ENCODE measurements around the gene CLDN34.

CLDN34 gene, protein sequence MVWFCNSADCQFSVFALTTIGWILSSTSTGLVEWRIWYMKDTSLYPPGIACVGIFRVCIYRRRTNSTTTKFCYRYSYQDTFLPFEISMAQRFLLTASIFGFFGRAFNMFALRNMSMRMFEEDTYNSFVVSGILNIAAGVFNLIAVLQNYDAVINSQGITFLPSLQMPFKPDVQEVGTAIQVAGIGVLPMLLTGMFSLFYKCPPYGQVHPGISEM
- 0 reads per million in 2 donors for total RNA-seq

- no peak for DNase-seq
These were observed at the start of gene CLDN34 for GRCh38 chrX:9966775-9967408. CLDN34 (plus strand) TSS chrX:9967358; CDS start chrX:9967358, 0 bp downstream.

GRCh38 chrX:9917861-9918260, 49.3 kb upstream of the CLDN34 start:
- DNase-seq = no peak

GRCh38 chrX:9919632-9920172, 47.5 kb upstream of the CLDN34 start:
- DNase-seq = no peak

- no peak for DNase-seq
These were observed 45.8 kb upstream of the CLDN34 start for GRCh38 chrX:9921407-9921806.

DNA sequence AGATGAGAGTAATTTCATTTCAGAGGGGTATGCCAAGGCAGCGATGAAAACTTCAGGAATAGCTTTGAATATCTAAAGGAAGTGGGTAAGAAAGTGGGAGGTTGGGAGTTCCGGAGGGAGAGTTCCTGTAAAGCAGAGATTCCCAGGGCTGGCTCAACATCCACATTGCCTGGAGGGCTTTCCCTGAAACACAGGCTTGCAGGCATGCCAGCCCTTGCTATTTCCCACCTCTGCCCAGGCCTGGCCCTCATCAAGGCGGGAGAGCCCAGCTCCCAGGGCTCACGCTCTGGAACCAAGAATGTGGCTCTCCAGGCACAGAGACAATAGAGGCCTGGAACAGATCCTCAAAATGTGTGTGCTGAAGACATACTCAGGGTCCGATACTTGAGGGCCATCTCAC, 43.8 kb upstream of the CLDN34 start:
- DNase-seq = no peak

DNA sequence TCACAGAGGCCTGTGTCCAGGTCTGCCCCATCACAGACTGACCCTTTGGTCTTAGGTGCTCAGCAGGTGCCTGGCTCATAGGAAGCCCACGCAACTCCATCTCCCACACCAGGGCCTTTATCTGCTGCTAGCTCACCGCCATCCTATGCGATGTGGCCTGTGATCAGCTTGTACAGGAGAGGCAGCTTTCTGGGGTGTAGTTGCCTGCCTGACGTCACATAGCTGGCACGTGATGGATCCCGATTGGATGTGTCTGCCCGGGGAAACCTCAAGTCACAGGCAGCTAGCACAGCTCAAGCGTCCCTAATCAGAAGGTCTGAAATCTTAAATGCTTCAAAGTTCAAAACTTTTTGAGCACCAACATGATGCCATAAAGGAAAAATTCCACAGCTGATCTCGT, 41.2 kb upstream of the CLDN34 start:
- no peak for DNase-seq

- no peak for DNase-seq
These were observed 39.3 kb upstream of the CLDN34 start for GRCh38 chrX:9927698-9928482.

DNA sequence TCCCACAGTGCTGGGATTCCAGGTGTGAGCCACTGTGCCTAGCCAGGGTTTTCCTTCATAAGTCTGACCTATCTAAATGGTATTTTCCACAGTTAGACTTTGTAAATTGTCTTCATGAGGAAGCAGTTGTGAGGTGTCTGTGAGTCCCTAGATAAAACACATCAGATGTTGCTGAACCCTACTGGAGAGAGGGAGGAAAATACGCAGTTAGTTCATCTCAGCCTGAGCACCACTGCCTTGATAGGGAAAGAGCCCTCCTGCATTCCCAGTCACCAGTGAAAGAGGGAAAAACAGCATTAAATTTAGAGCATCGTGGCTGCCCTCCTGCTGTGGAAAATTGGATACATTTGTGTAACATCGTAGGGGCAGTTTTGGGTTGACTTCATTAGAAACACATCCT, 31.7 kb upstream of the CLDN34 start:
- no peak for DNase-seq

GRCh38 chrX:9937761-9938160, 29.4 kb upstream of the CLDN34 start:
- no peak for DNase-seq

GRCh38 chrX:9938516-9938915, 28.6 kb upstream of the CLDN34 start:
- no peak for DNase-seq

- DNase-seq = no peak
These were observed 26.7 kb upstream of the CLDN34 start for GRCh38 chrX:9940421-9940820.

- DNase-seq = no peak
These were observed 25.1 kb upstream of the CLDN34 start for GRCh38 chrX:9942086-9942485.

DNA sequence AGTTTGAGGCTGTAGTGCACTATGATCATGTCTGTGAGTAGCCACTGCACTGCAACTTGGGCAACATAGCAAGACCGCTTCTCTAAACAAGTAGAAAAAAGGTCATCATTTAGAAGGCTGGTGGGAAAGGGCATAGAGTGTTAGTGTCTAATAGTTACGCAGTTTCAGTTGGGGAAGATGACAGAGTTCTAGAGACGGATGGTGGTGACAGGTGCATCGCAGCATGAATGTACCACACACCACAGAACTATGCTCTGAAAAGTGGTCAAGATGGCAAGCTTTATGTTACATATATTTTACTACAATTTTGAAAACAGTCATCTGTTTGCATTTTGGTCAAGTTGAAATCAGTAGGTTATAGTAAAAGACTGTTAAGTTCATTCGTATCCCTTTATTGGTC, 23.7 kb upstream of the CLDN34 start:
- DNase-seq = no peak

- DNase-seq = no peak
These were observed 19.9 kb upstream of the CLDN34 start for GRCh38 chrX:9947131-9947794.

GRCh38 chrX:9948406-9948805, 18.8 kb upstream of the CLDN34 start:
- no peak for DNase-seq

DNA sequence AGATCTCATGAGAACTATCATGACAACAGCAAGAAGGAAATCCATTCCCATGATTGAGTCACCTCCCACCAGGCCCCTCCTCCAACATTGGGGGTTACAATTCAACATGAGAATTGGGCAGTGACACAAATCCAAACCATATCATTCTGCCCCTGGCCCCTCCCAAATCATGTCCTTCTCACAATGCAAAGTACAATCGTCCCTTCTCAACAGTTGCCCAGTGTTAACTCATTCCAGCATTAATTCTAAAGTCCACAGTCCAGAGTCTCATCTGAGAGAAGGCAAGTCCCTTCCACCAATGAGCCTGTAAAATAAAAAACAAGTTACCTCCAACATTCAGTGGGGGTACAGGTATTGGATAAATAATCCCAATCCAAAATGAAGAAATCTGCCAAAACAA, 14.9 kb upstream of the CLDN34 start:
- no peak for DNase-seq

GRCh38 chrX:9953396-9953795, 13.8 kb upstream of the CLDN34 start:
- DNase-seq = no peak

- DNase-seq = no peak
These were observed 11.7 kb upstream of the CLDN34 start for GRCh38 chrX:9955506-9955905.

DNA sequence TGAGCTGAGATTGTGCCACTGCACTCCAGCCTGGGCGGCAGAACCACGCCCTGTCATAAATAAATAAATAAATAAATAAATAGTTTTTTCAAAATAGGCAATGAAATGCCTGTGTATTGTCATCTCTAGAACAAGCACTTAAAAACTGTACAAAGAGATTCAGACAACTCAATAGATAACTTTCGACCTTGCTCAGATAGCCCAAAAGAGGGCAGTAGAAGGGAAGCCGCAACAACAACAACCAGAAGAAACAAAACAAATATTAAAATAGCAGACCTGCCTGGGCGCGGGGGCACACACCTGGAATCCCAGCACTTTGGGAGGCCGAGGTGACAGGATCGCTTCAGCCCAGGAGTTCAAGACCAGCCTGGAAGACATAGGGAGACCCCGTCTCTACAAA, 9.4 kb upstream of the CLDN34 start:
- DNase-seq = no peak

- no peak for DNase-seq
These were observed 9.0 kb upstream of the CLDN34 start for GRCh38 chrX:9958183-9958582.

- DNase-seq = no peak
These were observed 5.4 kb upstream of the CLDN34 start for GRCh38 chrX:9961750-9962149.

GRCh38 chrX:9977635-9978034, 10.5 kb downstream of the CLDN34 start:
- DNase-seq = no peak

DNA sequence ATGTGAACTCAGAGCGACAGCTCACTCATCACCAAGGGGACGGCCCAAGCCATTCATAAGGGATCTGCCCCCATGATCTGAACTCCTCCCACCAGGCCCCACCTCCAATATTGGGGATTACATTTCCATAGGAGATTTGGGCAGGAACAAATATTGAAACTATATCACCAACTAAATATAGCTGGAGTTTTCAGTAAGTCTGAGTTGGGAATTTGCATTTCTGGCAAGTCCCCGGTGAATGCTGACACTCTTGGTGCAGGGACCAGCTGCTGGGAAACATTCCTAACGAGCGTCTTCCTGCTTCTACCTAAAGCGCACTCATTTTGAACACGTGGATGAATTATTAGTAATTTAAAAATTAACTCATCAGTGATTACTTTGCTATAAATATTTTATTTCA, 13.2 kb downstream of the CLDN34 start:
- DNase-seq = no peak

Measured in activated gamma-delta T cell (primary cell).